Measurements from ENCODE around the gene CD80.

DNA sequence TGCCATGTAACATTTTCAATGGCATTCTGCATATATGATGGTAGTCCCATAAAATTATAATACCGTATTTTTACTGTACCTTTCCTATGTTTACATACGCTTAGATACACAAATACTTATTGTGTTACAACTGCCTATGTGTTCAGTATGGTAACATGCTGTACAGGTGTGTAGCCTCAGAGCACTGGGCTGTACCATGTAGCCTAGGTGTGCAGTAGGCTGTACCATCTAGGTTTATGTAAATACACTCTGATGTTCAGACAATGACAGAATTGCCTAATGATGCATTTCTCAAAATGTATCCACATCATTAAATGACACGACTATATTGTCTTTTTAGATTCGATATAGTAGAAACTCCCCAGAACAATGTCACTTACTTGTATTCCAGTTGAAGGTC is 22.7 kb downstream of the CD80 start:
- no peak for TF ChIP-seq CTCF (IDR thresholded peaks at IDR 0.05 in 4 of 5, conservative IDR thresholded peaks at IDR 0.05 in 1 of 5)
- TF ChIP-seq POLR2A (IDR thresholded peaks at IDR 0.05), result no peak
